ENCODE data around the gene HYAL2. TPM values are rescaled to one million over a fixed set of nuclear protein-coding genes. Genes with fewer than 3 reads are reported as not detected.
"Not testable (repeated sequence)": the region's sequence is repeated elsewhere in the genome, so short reads cannot be mapped to it uniquely, and the experiment has no call there.

Gene HYAL2
- total RNA-seq, 1 donor from 2014 or later, result 43.8 TPM

DNA sequence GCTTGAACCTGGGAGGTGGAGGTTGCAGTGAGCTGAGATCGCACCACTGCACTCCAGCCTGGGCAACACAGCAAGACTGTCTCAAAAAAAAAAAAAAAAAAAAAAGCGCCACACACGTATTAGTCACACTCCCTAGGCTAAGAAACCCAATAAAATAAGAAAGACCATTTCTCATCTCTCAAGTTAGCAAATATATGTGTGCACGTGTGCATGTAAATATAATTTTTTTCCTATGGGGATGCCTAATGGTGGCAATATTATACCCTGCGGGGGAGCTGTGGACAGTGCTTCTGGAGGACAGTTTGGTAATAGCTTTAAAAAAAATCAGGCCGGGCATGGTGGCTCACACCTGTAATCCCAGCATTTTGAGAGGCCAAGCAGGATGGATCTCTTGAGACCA, 38.4 kb downstream of the HYAL2 start:
- H3K4me1 ChIP-seq (ENCODE audit: control insufficient read depth in 3 of 3, insufficient read depth in 3 of 3, low read length in 3 of 3), result peaks cover 6 to 14% (median 10%) of the 10 kb centered on the region in 3 donors

GRCh38 chr3:50279255-50280016, 43.1 kb downstream of the HYAL2 start:
- H3K4me3 ChIP-seq (ENCODE audit: low read length in 3 of 3), result peak overlapping the region; percentile 61 to 90 (median 74)
- H3K4me1 ChIP-seq (ENCODE audit: control insufficient read depth in 3 of 3, insufficient read depth in 3 of 3, low read length in 3 of 3), result peaks cover 11 to 23% (median 20%) of the 10 kb centered on the region in 3 donors
- H3K9me3 ChIP-seq (ENCODE audit: control insufficient read depth in 3 of 3, low read length in 3 of 3), result no peaks in the 10 kb centered on the region
- H3K36me3 ChIP-seq (ENCODE audit: control insufficient read depth in 3 of 3, insufficient read depth in 3 of 3, low read length in 3 of 3), result no peaks in the 10 kb centered on the region
- H3K27me3 ChIP-seq (ENCODE audit: control insufficient read depth in 3 of 3, insufficient read depth in 3 of 3, low read length in 3 of 3), result peaks cover 0 to 7% (median 0%) of the 10 kb centered on the region in 3 donors
- peak overlapping the region; percentile 93 for H3K27ac ChIP-seq (ENCODE audit: low read depth, low read length)
- H3K9ac ChIP-seq (ENCODE audit: low read depth in 1 of 3, low read length in 3 of 3), result peak overlapping the region; percentile 76 to 94 (median 86)

More for the DNA sequence above, 38.4 kb downstream of the HYAL2 start:
- not testable (repeated sequence) for H3K9ac ChIP-seq (ENCODE audit: low read depth in 1 of 3, low read length in 3 of 3); H3K4me3 ChIP-seq (ENCODE audit: low read length in 3 of 3); H3K9me3 ChIP-seq (ENCODE audit: control insufficient read depth in 3 of 3, low read length in 3 of 3); H3K27ac ChIP-seq (ENCODE audit: low read depth, low read length); H3K27me3 ChIP-seq (ENCODE audit: control insufficient read depth in 3 of 3, insufficient read depth in 3 of 3, low read length in 3 of 3)
- H3K36me3 ChIP-seq (ENCODE audit: control insufficient read depth in 3 of 3, insufficient read depth in 3 of 3, low read length in 3 of 3), result peaks cover 25 to 31% (median 27%) of the 10 kb centered on the region in 3 donors

- Histone ChIP-seq H3K27ac (ENCODE audit: low read depth, low read length) (peak within 1 kb of the TSS; percentile 93), H3K9ac (ENCODE audit: low read depth in 1 of 3, low read length in 3 of 3) (peak within 1 kb of the TSS; percentile 76 to 94 (median 86)), H3K4me1 (ENCODE audit: control insufficient read depth in 3 of 3, insufficient read depth in 3 of 3, low read length in 3 of 3) (peaks cover 15 to 29% (median 23%) of the 10 kb centered on the region in 3 donors), H3K36me3 (ENCODE audit: control insufficient read depth in 3 of 3, insufficient read depth in 3 of 3, low read length in 3 of 3) (no peaks in the 10 kb centered on the region), H3K27me3 (ENCODE audit: control insufficient read depth in 3 of 3, insufficient read depth in 3 of 3, low read length in 3 of 3) (peaks cover 0 to 8% (median 0%) of the 10 kb centered on the region in 3 donors), H3K9me3 (ENCODE audit: control insufficient read depth in 3 of 3, low read length in 3 of 3) (no peaks in the 10 kb centered on the region), H3K4me3 (ENCODE audit: low read length in 3 of 3) (peak within 1 kb of the TSS; percentile 61 to 90 (median 74))
Measured at GRCh38 chr3:50278880-50279224, 43.7 kb downstream of the HYAL2 start, which contains the start of gene LSMEM2. Gene LSMEM2, plus strand, starts transcription at chr3:50279087. Its CDS starts 27 bp downstream, at chr3:50279114.

GRCh38 chr3:50278123-50278879, 44.2 kb downstream of the HYAL2 start:
- peaks cover 15 to 31% (median 26%) of the 10 kb centered on the region in 3 donors for H3K4me1 ChIP-seq (ENCODE audit: control insufficient read depth in 3 of 3, insufficient read depth in 3 of 3, low read length in 3 of 3)
- no peaks in the 10 kb centered on the region for H3K36me3 ChIP-seq (ENCODE audit: control insufficient read depth in 3 of 3, insufficient read depth in 3 of 3, low read length in 3 of 3)
- H3K27ac ChIP-seq (ENCODE audit: low read depth, low read length), result peak overlapping the region; percentile 93
- H3K9me3 ChIP-seq (ENCODE audit: control insufficient read depth in 3 of 3, low read length in 3 of 3), result no peaks in the 10 kb centered on the region
- peak overlapping the region; percentile 54 to 94 (median 86) for H3K9ac ChIP-seq (ENCODE audit: low read depth in 1 of 3, low read length in 3 of 3)
- peaks cover 0 to 8% (median 0%) of the 10 kb centered on the region in 3 donors for H3K27me3 ChIP-seq (ENCODE audit: control insufficient read depth in 3 of 3, insufficient read depth in 3 of 3, low read length in 3 of 3)
- peak overlapping the region in 2 of 3 donors; percentile 25 to 61 for H3K4me3 ChIP-seq (ENCODE audit: low read length in 3 of 3)

GRCh38 chr3:50276762-50277101, 45.8 kb downstream of the HYAL2 start:
- Histone ChIP-seq H3K9me3 (ENCODE audit: control insufficient read depth in 3 of 3, low read length in 3 of 3) (no peaks in the 10 kb centered on the region), H3K4me3 (ENCODE audit: low read length in 3 of 3) (no peak overlapping the region), H3K27me3 (ENCODE audit: control insufficient read depth in 3 of 3, insufficient read depth in 3 of 3, low read length in 3 of 3) (peaks cover 0 to 8% (median 0%) of the 10 kb centered on the region in 3 donors), H3K27ac (ENCODE audit: low read depth, low read length) (no peak overlapping the region), H3K9ac (ENCODE audit: low read depth in 1 of 3, low read length in 3 of 3) (no peak overlapping the region), H3K4me1 (ENCODE audit: control insufficient read depth in 3 of 3, insufficient read depth in 3 of 3, low read length in 3 of 3) (peaks cover 20 to 35% (median 30%) of the 10 kb centered on the region in 3 donors), H3K36me3 (ENCODE audit: control insufficient read depth in 3 of 3, insufficient read depth in 3 of 3, low read length in 3 of 3) (no peaks in the 10 kb centered on the region)

GRCh38 chr3:50275996-50276761, 46.4 kb downstream of the HYAL2 start:
- H3K36me3 ChIP-seq (ENCODE audit: control insufficient read depth in 3 of 3, insufficient read depth in 3 of 3, low read length in 3 of 3), result no peaks in the 10 kb centered on the region
- H3K4me1 ChIP-seq (ENCODE audit: control insufficient read depth in 3 of 3, insufficient read depth in 3 of 3, low read length in 3 of 3), result peaks cover 20 to 35% (median 35%) of the 10 kb centered on the region in 3 donors
- H3K9ac ChIP-seq (ENCODE audit: low read depth in 1 of 3, low read length in 3 of 3), result no peak overlapping the region
- H3K27me3 ChIP-seq (ENCODE audit: control insufficient read depth in 3 of 3, insufficient read depth in 3 of 3, low read length in 3 of 3), result peaks cover 0 to 8% (median 0%) of the 10 kb centered on the region in 3 donors
- H3K27ac ChIP-seq (ENCODE audit: low read depth, low read length), result no peak overlapping the region
- no peaks in the 10 kb centered on the region for H3K9me3 ChIP-seq (ENCODE audit: control insufficient read depth in 3 of 3, low read length in 3 of 3)
- H3K4me3 ChIP-seq (ENCODE audit: low read length in 3 of 3), result no peak overlapping the region

DNA sequence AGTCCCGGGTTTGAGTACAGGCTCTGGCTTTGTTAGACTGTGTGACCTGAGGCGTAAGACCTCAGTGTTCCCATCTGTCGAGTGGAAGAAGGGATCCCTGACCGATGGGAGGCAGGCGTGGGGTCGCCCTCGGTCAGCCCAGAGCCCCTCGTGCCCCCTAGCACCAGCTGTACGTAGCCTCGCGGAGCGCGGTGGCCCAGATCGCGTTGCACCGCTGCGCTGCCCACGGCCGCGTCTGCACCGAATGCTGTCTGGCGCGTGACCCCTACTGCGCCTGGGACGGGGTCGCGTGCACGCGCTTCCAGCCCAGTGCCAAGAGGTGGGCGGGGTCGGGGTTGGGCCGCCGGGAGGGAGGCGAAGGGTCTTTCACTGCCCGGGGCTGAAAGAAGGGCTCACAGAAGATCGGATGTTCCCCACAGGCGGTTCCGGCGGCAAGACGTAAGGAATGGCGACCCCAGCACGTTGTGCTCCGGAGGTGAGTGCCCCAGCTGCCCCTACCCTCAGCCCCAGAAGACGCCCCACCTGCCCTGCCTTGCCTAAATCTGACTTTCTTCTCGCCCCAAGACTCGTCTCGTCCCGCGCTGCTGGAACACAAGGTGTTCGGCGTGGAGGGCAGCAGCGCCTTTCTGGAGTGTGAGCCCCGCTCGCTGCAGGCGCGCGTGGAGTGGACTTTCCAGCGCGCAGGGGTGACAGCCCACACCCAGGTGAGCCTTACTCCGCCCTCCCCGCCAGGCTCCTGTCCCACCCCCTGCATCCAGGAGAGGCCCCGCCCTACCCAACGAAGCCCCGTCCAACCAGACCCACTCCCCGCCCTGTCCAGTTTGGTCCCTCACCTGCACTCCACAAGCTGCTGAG, 47.2 kb downstream of the HYAL2 start:
- H3K27ac ChIP-seq (ENCODE audit: low read depth, low read length), result no peak overlapping the region

DNA sequence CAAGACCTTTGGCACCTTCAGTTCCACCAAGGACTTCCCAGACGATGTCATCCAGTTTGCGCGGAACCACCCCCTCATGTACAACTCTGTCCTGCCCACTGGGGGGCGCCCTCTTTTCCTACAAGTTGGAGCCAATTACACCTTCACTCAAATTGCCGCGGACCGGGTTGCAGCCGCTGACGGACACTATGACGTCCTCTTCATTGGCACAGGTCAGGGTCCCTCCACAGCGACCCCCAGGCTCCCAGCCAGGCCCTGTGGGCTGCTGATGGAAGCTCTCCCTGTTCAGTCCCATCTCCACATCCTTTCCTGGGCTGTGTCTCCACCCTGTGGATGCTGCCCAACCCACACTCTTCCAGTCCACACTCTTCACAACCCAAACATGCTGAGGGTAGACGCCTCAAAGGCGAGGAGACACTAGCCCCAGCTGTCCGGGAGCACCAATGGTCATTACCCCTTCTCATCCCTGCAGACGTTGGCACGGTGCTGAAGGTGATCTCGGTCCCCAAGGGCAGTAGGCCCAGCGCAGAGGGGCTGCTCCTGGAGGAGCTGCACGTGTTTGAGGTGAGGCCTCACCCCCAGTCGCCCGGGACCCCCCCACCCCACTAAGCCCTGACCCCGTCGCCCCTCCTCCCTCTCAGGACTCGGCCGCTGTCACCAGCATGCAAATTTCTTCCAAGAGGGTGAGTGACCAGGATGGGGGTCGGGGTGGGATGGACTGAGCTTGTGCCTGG, 48.0 kb downstream of the HYAL2 start:
- no peaks in the 10 kb centered on the region for H3K9me3 ChIP-seq (ENCODE audit: control insufficient read depth in 3 of 3, low read length in 3 of 3)
- peaks cover 0 to 8% (median 0%) of the 10 kb centered on the region in 3 donors for H3K27me3 ChIP-seq (ENCODE audit: control insufficient read depth in 3 of 3, insufficient read depth in 3 of 3, low read length in 3 of 3)
- no peak overlapping the region for H3K27ac ChIP-seq (ENCODE audit: low read depth, low read length)
- no peak overlapping the region for H3K9ac ChIP-seq (ENCODE audit: low read depth in 1 of 3, low read length in 3 of 3)
- H3K4me3 ChIP-seq (ENCODE audit: low read length in 3 of 3), result no peak overlapping the region
- H3K36me3 ChIP-seq (ENCODE audit: control insufficient read depth in 3 of 3, insufficient read depth in 3 of 3, low read length in 3 of 3), result no peaks in the 10 kb centered on the region
- peaks cover 29 to 50% (median 42%) of the 10 kb centered on the region in 3 donors for H3K4me1 ChIP-seq (ENCODE audit: control insufficient read depth in 3 of 3, insufficient read depth in 3 of 3, low read length in 3 of 3)

More for the DNA sequence above, 47.2 kb downstream of the HYAL2 start:
- no peaks in the 10 kb centered on the region for H3K9me3 ChIP-seq (ENCODE audit: control insufficient read depth in 3 of 3, low read length in 3 of 3)
- H3K36me3 ChIP-seq (ENCODE audit: control insufficient read depth in 3 of 3, insufficient read depth in 3 of 3, low read length in 3 of 3), result no peaks in the 10 kb centered on the region
- peaks cover 0 to 8% (median 0%) of the 10 kb centered on the region in 3 donors for H3K27me3 ChIP-seq (ENCODE audit: control insufficient read depth in 3 of 3, insufficient read depth in 3 of 3, low read length in 3 of 3)
- no peak overlapping the region for H3K9ac ChIP-seq (ENCODE audit: low read depth in 1 of 3, low read length in 3 of 3)
- peaks cover 21 to 43% (median 36%) of the 10 kb centered on the region in 3 donors for H3K4me1 ChIP-seq (ENCODE audit: control insufficient read depth in 3 of 3, insufficient read depth in 3 of 3, low read length in 3 of 3)
- H3K4me3 ChIP-seq (ENCODE audit: low read length in 3 of 3), result no peak overlapping the region
